GM08714 (cell line): ENCODE measurements around the gene CALHM2.

Source experiments
- H3K4me3 ChIP-seq: fragments of 200-500 bp; sonication (Bioruptor generic); 2 replicates; pipeline ENCODE4 v1.5.1; 2014; ENCODE audit warnings: mild to moderate bottlenecking, low read length, inconsistent platforms
- ZNF274 ChIP-seq: IDR thresholded peaks from 2 replicates; pipeline ENCODE4 v1.6.1; 2012; ENCODE audit warnings: mild to moderate bottlenecking, low read depth, low read length

Gene CALHM2

GRCh38 chr10:103481974-103482531 is 29.9 kb upstream of the CALHM2 start:
- no peak overlapping the region for H3K4me3 ChIP-seq
- TF ChIP-seq ZNF274 = no peak

GRCh38 chr10:103480521-103480920 is 28.4 kb upstream of the CALHM2 start:
- no peak overlapping the region for H3K4me3 ChIP-seq
- no peak for TF ChIP-seq ZNF274

GRCh38 chr10:103479135-103479534 is 27.0 kb upstream of the CALHM2 start, which contains the start of gene CALHM3:
Gene CALHM3 (minus strand): TSS chr10:103479240. CDS start chr10:103479032, 208 bp downstream.
- H3K4me3 ChIP-seq = no peak within 1 kb of the TSS
- no peak for TF ChIP-seq ZNF274

- no peak overlapping the region for H3K4me3 ChIP-seq
- TF ChIP-seq ZNF274 = no peak
Observed at GRCh38 chr10:103478671-103479070, 26.5 kb upstream of the CALHM2 start.

- no peak for TF ChIP-seq ZNF274
- no peak overlapping the region for H3K4me3 ChIP-seq
Observed at GRCh38 chr10:103476046-103476768, 24.0 kb upstream of the CALHM2 start.

- no peak overlapping the region for H3K4me3 ChIP-seq
- no peak for TF ChIP-seq ZNF274
Observed at GRCh38 chr10:103475437-103475836, 23.3 kb upstream of the CALHM2 start.

- H3K4me3 ChIP-seq = no peak overlapping the region
- TF ChIP-seq ZNF274 = no peak
Observed at GRCh38 chr10:103474077-103474476, 21.9 kb upstream of the CALHM2 start.

GRCh38 chr10:103473261-103473671 is 21.1 kb upstream of the CALHM2 start:
- TF ChIP-seq ZNF274 = no peak
- no peak overlapping the region for H3K4me3 ChIP-seq

GRCh38 chr10:103472005-103472404 is 19.8 kb upstream of the CALHM2 start:
- H3K4me3 ChIP-seq = peak overlapping the region; percentile 6; the same call in 1 of the 2 replicates
- TF ChIP-seq ZNF274 = no peak

GRCh38 chr10:103470761-103471653 is 18.8 kb upstream of the CALHM2 start:
- H3K4me3 ChIP-seq = no peak overlapping the region; the same call in 1 of the 2 replicates
- TF ChIP-seq ZNF274 = no peak

GRCh38 chr10:103469201-103469600 is 17.0 kb upstream of the CALHM2 start:
- no peak overlapping the region for H3K4me3 ChIP-seq
- TF ChIP-seq ZNF274 = no peak

- H3K4me3 ChIP-seq = no peak overlapping the region
- no peak for TF ChIP-seq ZNF274
Observed at GRCh38 chr10:103467406-103467805, 15.2 kb upstream of the CALHM2 start.

- H3K4me3 ChIP-seq = no peak overlapping the region
- no peak for TF ChIP-seq ZNF274
Observed at GRCh38 chr10:103466734-103467133, 14.6 kb upstream of the CALHM2 start.

GRCh38 chr10:103465411-103466179 is 13.4 kb upstream of the CALHM2 start:
- no peak for TF ChIP-seq ZNF274

More at GRCh38 chr10:103465411-103466179, 13.4 kb upstream of the CALHM2 start:
- no peak overlapping the region for H3K4me3 ChIP-seq
